Loucy (cell line): ENCODE results near the gene ANKRD40.
"Not testable (repeated sequence)": the region's sequence is repeated elsewhere in the genome, so short reads cannot be mapped to it uniquely, and the experiment has no call there.

Source experiments
- H2AFZ ChIP-seq: fragments of 200-600 bp; sonication (generic); 2 replicates; pipeline ENCODE4 v1.6.0; 2016; ENCODE audit warnings: antibody characterized with exemption, mild to moderate bottlenecking, low read length, moderate library complexity
- H3F3A ChIP-seq: fragments of 200-600 bp; 2 replicates; pipeline ENCODE4 v1.6.0; 2016; ENCODE audit warnings: antibody characterized with exemption, low read depth, mild to moderate bottlenecking
- H3K27me3 ChIP-seq: fragments of 200-600 bp; sonication (generic); 2 replicates; pipeline ENCODE4 v1.6.1; 2014; ENCODE audit warnings: low read length, mild to moderate bottlenecking; ENCODE audit not compliant: insufficient read depth, poor library complexity, severe bottlenecking
- H3K36me3 ChIP-seq: fragments of 200-600 bp; sonication (generic); 2 replicates; pipeline ENCODE4 v1.6.1; 2016; ENCODE audit warnings: low read length; ENCODE audit not compliant: insufficient read depth
- H3K4me1 ChIP-seq: fragments of 200-600 bp; sonication (generic); 2 replicates; pipeline ENCODE4 v1.5.1; 2014; ENCODE audit warnings: low read length, mild to moderate bottlenecking; ENCODE audit not compliant: insufficient read depth, poor library complexity, severe bottlenecking
- H3K4me2 ChIP-seq: fragments of 200-600 bp; sonication (generic); 2 replicates; pipeline ENCODE4 v1.6.0; 2014; ENCODE audit warnings: antibody characterized with exemption, low read length, low read depth, mild to moderate bottlenecking; ENCODE audit not compliant: poor library complexity, severe bottlenecking
- H3K4me3 ChIP-seq: fragments of 200-600 bp; sonication (generic); 2 replicates; pipeline ENCODE4 v1.5.1; 2014; ENCODE audit warnings: low read length, mild to moderate bottlenecking, mixed read lengths; ENCODE audit not compliant: poor library complexity, severe bottlenecking
- H3K79me2 ChIP-seq: fragments of 200-600 bp; sonication (generic); 2 replicates; pipeline ENCODE4 v1.6.1; 2014; ENCODE audit warnings: low read length; ENCODE audit not compliant: insufficient read depth
- H3K9ac ChIP-seq: fragments of 200-600 bp; sonication (generic); 2 replicates; pipeline ENCODE4 v1.6.0; 2014; ENCODE audit warnings: mild to moderate bottlenecking, low read depth, low read length, moderate library complexity; ENCODE audit not compliant: poor library complexity, severe bottlenecking
- H3K9me2 ChIP-seq: fragments of 200-600 bp; sonication (generic); replicated peaks from 2 replicates; pipeline ENCODE4 v1.6.1; 2016; ENCODE audit warnings: low read depth, low read length, mixed read lengths
- H3K9me3 ChIP-seq: fragments of 200-600 bp; sonication (generic); 2 replicates; pipeline ENCODE4 v1.6.1; 2014; ENCODE audit warnings: mild to moderate bottlenecking, antibody characterized with exemption, low read length, low read depth; ENCODE audit not compliant: insufficient read depth
- H4K20me1 ChIP-seq: fragments of 200-600 bp; sonication (generic); 2 replicates; pipeline ENCODE4 v1.6.0; 2014; ENCODE audit warnings: antibody characterized with exemption, low read length, mild to moderate bottlenecking; ENCODE audit not compliant: insufficient read depth, poor library complexity, severe bottlenecking
- CTCF ChIP-seq: fragments of 200-600 bp; sonication (generic); conservative IDR thresholded peaks from 2 replicates; pipeline ENCODE4 v1.5.1; 2014; ENCODE audit warnings: mild to moderate bottlenecking, antibody characterized with exemption, low read length
- EZH2phosphoT487 ChIP-seq: fragments of 200-600 bp; IDR thresholded peaks from 2 replicates; pipeline ENCODE4 v1.6.1; 2018; ENCODE audit warnings: antibody characterized with exemption, mild to moderate bottlenecking, moderate library complexity, borderline replicate concordance

Gene ANKRD40

GRCh38 chr17:50682441-50682840, 25.3 kb downstream of the ANKRD40 start:
- Histone ChIP-seq H2AFZ (no peak overlapping the region), H3K9me3 (no peaks in the 10 kb centered on the region), H3K36me3 (no peaks in the 10 kb centered on the region), H3K4me1 (no peaks in the 10 kb centered on the region), H3K27me3 (no peaks in the 10 kb centered on the region), H3K9me2 (no peaks in the 10 kb centered on the region), H4K20me1 (no peaks in the 10 kb centered on the region), H3K9ac (no peak overlapping the region), H3K79me2 (no peaks in the 10 kb centered on the region), H3K4me2 (no peak overlapping the region), H3K4me3 (no peak overlapping the region), H3F3A (no peaks in the 10 kb centered on the region)
- TF ChIP-seq EZH2phosphoT487: no peak
- no peak for TF ChIP-seq CTCF

- no peak overlapping the region for H3K9ac ChIP-seq
- no peaks in the 10 kb centered on the region for H3K27me3 ChIP-seq
- no peaks in the 10 kb centered on the region for H3K9me2 ChIP-seq
- no peaks in the 10 kb centered on the region for H3F3A ChIP-seq
- no peaks in the 10 kb centered on the region for H3K4me1 ChIP-seq
- TF ChIP-seq EZH2phosphoT487 (no peak), CTCF (peak; percentile 35)
- peak overlapping the region; percentile 73 for H2AFZ ChIP-seq
- no peaks in the 10 kb centered on the region for H3K36me3 ChIP-seq
- no peaks in the 10 kb centered on the region for H3K79me2 ChIP-seq
- H3K9me3 ChIP-seq: no peaks in the 10 kb centered on the region
- H4K20me1 ChIP-seq: no peaks in the 10 kb centered on the region
- no peak overlapping the region for H3K4me2 ChIP-seq
- no peak overlapping the region for H3K4me3 ChIP-seq
Observed at GRCh38 chr17:50681263-50682200, 26.2 kb downstream of the ANKRD40 start.

GRCh38 chr17:50680543-50681262, 27.0 kb downstream of the ANKRD40 start:
- H3K4me3 ChIP-seq, H3K4me1 ChIP-seq, H4K20me1 ChIP-seq, H3K36me3 ChIP-seq, H3K4me2 ChIP-seq, H3F3A ChIP-seq, H3K9me2 ChIP-seq, H3K9me3 ChIP-seq, H3K9ac ChIP-seq, H3K27me3 ChIP-seq, H3K79me2 ChIP-seq: not testable (repeated sequence)
- peak overlapping the region; percentile 73 for H2AFZ ChIP-seq
